H1 (cell line): ENCODE data around the gene KIF26A. TPM values are rescaled to one million over a fixed set of nuclear protein-coding genes. Genes with fewer than 3 reads are reported as not detected.

Experiments used
- CTCF ChIA-PET: fragments of 300-600 bp; sonication (Branson Sonifier 250); formaldehyde crosslinking; loops from one replicate; lab custom pipeline; 2021; ENCODE audit not compliant: partially characterized antibody; lab: Charles Lee
- POLR2A ChIA-PET: fragments of 300-600 bp; sonication (Branson Sonifier 250); formaldehyde crosslinking; loops from one replicate; lab custom pipeline; 2021; ENCODE audit warnings: inconsistent platforms; ENCODE audit not compliant: partially characterized antibody; lab: Charles Lee
- DNase-seq, 2 experiments: peaks; one replicate each; pipeline versions ENCODE4 v3.0.0 to v3.0.0-alpha.2; 2010 to 2022; ENCODE audit warnings: low spot score in 2 of 2, low read depth in 1 of 2, mixed read lengths in 1 of 2
- FAIRE-seq: peaks from 2 replicates; lab custom pipeline; 2011; peaks lifted over from hg19 to GRCh38; lab: Jason Lieb, UNC
- H2AFZ ChIP-seq: 2 replicates; pipeline ENCODE4 v1.8.1; 2012; ENCODE audit warnings: low read length, inconsistent platforms
- H2AK5ac ChIP-seq: 2 replicates; pipeline ENCODE4 v1.6.1; 2013; ENCODE audit warnings: low read depth, low read length
- H2BK120ac ChIP-seq: replicated peaks from 2 replicates; pipeline ENCODE3; 2013; ENCODE audit warnings: low read depth, low read length, inconsistent platforms
- H2BK12ac ChIP-seq: 2 replicates; pipeline ENCODE4 v1.6.1; 2013; ENCODE audit warnings: low read depth, low read length
- H2BK15ac ChIP-seq: 2 replicates; pipeline ENCODE4 v1.6.1; 2013; ENCODE audit warnings: low read length
- H2BK20ac ChIP-seq: 2 replicates; pipeline ENCODE4 v1.6.1; 2013; ENCODE audit warnings: low read length
- H2BK5ac ChIP-seq: 2 replicates; pipeline ENCODE4 v1.6.1; 2013; ENCODE audit warnings: low read depth, low read length
- H3K14ac ChIP-seq: 2 replicates; pipeline ENCODE4 v1.6.1; 2013; ENCODE audit warnings: inconsistent platforms; ENCODE audit not compliant: insufficient read length
- H3K18ac ChIP-seq: 2 replicates; pipeline ENCODE4 v1.6.1; 2013; ENCODE audit warnings: low read length; ENCODE audit errors: extremely low read depth
- H3K23ac ChIP-seq: 2 replicates; pipeline ENCODE4 v1.6.1; 2013; ENCODE audit warnings: inconsistent platforms; ENCODE audit not compliant: insufficient read length
- H3K23me2 ChIP-seq: 2 replicates; pipeline ENCODE4 v1.6.1; 2013; ENCODE audit warnings: low read depth, low read length
- H3K27ac ChIP-seq: 2 replicates; pipeline ENCODE4 v1.6.1; 2011; ENCODE audit warnings: low read depth, low read length, inconsistent platforms
- H3K27me3 ChIP-seq, 4 experiments: replicated peaks in 1 of 4; 1 replicate in 1 of 4; 2 replicates in 3 of 4; pipeline versions ENCODE4 v1.6.1 to v1.8.1; 2011 to 2013; ENCODE audit warnings: low read length in 3 of 4, mild to moderate bottlenecking in 3 of 4, inconsistent platforms in 2 of 4, mixed read lengths in 2 of 4, moderate library complexity in 1 of 4; ENCODE audit not compliant: control insufficient read depth in 3 of 4, insufficient read depth in 3 of 4; ENCODE audit errors: extremely low read depth in 1 of 4
- H3K36me3 ChIP-seq, 4 experiments: 2 replicates each; pipeline versions ENCODE4 v1.6.1 to v1.8.1; 2011 to 2013; ENCODE audit warnings: mild to moderate bottlenecking in 4 of 4, low read length in 3 of 4, moderate library complexity in 2 of 4, control low read depth in 1 of 4, inconsistent platforms in 1 of 4; ENCODE audit not compliant: insufficient read depth in 4 of 4, control insufficient read depth in 2 of 4
- H3K4ac ChIP-seq: replicated peaks from 2 replicates; pipeline ENCODE3; 2013; ENCODE audit warnings: low read length, low read depth, mixed read lengths, inconsistent platforms; ENCODE audit not compliant: insufficient read length
- H3K4me1 ChIP-seq, 4 experiments: replicated peaks in 1 of 4; 1 replicate in 1 of 4; 2 replicates in 3 of 4; pipeline versions ENCODE4 v1.6.1 to v1.8.1; 2011 to 2013; ENCODE audit warnings: low read length in 3 of 4, inconsistent platforms in 2 of 4, mixed read lengths in 1 of 4; ENCODE audit not compliant: insufficient read depth in 4 of 4, control insufficient read depth in 3 of 4
- H3K4me2 ChIP-seq, 2 experiments: 2 replicates each; pipeline versions ENCODE4 v1.6.1 to v1.8.1; 2011 to 2013; ENCODE audit warnings: low read depth in 2 of 2, low read length in 2 of 2, control low read depth in 1 of 2, inconsistent platforms in 1 of 2, mild to moderate bottlenecking in 1 of 2; ENCODE audit not compliant: insufficient read depth in 1 of 2
- H3K4me3 ChIP-seq, 4 experiments: fragments of 200-600, 300-600 bp in 1 of 4; sonication (generic), shearing (Covaris generic), sonication (Bioruptor Twin) in 1 of 4; 2 replicates each; pipeline versions ENCODE4 v1.5.1 to v1.8.1; 2011 to 2016; ENCODE audit warnings: low read length in 4 of 4, low read depth in 3 of 4, control low read depth in 2 of 4, inconsistent platforms in 2 of 4, mild to moderate bottlenecking in 2 of 4, mixed read lengths in 1 of 4, moderate library complexity in 1 of 4; ENCODE audit not compliant: insufficient read depth in 2 of 4; ENCODE audit errors: extremely low read depth in 1 of 4
- H3K56ac ChIP-seq: replicated peaks from 2 replicates; pipeline ENCODE3; 2013; ENCODE audit warnings: low read depth, mild to moderate bottlenecking, mixed read lengths, low read length, inconsistent platforms; ENCODE audit not compliant: insufficient read length
- H3K79me1 ChIP-seq: 2 replicates; pipeline ENCODE4 v1.6.1; 2013; ENCODE audit warnings: low read depth, low read length, control low read depth
- H3K79me2 ChIP-seq, 2 experiments: 2 replicates each; pipeline versions ENCODE4 v1.6.1 to v1.8.1; 2012 to 2013; ENCODE audit warnings: low read length in 2 of 2, mild to moderate bottlenecking in 2 of 2, inconsistent platforms in 1 of 2; ENCODE audit not compliant: insufficient read depth in 2 of 2, control insufficient read depth in 1 of 2
- H3K9ac ChIP-seq, 4 experiments: replicated peaks in 1 of 4; 1 replicate in 1 of 4; 2 replicates in 3 of 4; pipeline versions ENCODE4 v1.6.1 to v1.8.1; 2011 to 2013; ENCODE audit warnings: low read depth in 3 of 4, low read length in 3 of 4, control low read depth in 2 of 4, mild to moderate bottlenecking in 2 of 4, moderate library complexity in 2 of 4, inconsistent platforms in 1 of 4; ENCODE audit errors: extremely low read depth in 1 of 4
- H3K9me3 ChIP-seq, 2 experiments: 2 replicates each; pipeline versions ENCODE4 v1.6.1 to v1.8.1; 2012 to 2013; ENCODE audit warnings: mild to moderate bottlenecking in 2 of 2, moderate library complexity in 2 of 2, control low read depth in 1 of 2, inconsistent platforms in 1 of 2, low read depth in 1 of 2, low read length in 1 of 2, mixed read lengths in 1 of 2; ENCODE audit not compliant: insufficient read depth in 2 of 2
- H4K20me1 ChIP-seq, 2 experiments: replicated peaks in 1 of 2; 2 replicates each; pipeline versions ENCODE3 to v1.8.1; 2011 to 2013; ENCODE audit warnings: inconsistent platforms in 2 of 2, low read length in 2 of 2, mild to moderate bottlenecking in 1 of 2; ENCODE audit not compliant: insufficient read depth in 2 of 2, control insufficient read depth in 1 of 2
- H4K5ac ChIP-seq: 2 replicates; pipeline ENCODE4 v1.6.1; 2013; ENCODE audit warnings: low read length, low read depth, mixed read lengths, inconsistent platforms; ENCODE audit not compliant: insufficient read length
- H4K8ac ChIP-seq: 2 replicates; pipeline ENCODE4 v1.8.0; 2013; ENCODE audit warnings: mild to moderate bottlenecking, moderate library complexity, low read length, inconsistent platforms; ENCODE audit not compliant: insufficient read depth; ENCODE audit errors: extremely low read depth
- H4K91ac ChIP-seq: replicated peaks from 2 replicates; pipeline ENCODE3; 2013; ENCODE audit warnings: low read length, mixed read lengths, inconsistent platforms; ENCODE audit not compliant: insufficient read length
- BCL11A ChIP-seq, 2 experiments: IDR thresholded peaks; one replicate each; pipeline ENCODE4 v1.6.1; 2011; ENCODE audit warnings: low read depth in 2 of 2, low read length in 2 of 2, mild to moderate bottlenecking in 2 of 2
- RAD21 ChIP-seq, 2 experiments: IDR thresholded peaks in 1 of 2; conservative IDR thresholded peaks in 1 of 2; 2 replicates each; pipeline ENCODE4 v1.6.1; 2011; ENCODE audit warnings: low read depth in 2 of 2, low read length in 2 of 2, improper control_type of control experiment in 1 of 2, inconsistent platforms in 1 of 2, mild to moderate bottlenecking in 1 of 2, moderate library complexity in 1 of 2
- WGBS, 2 experiments: shearing (Covaris generic) in 1 of 2; methylation state at CpG; one replicate each; pipeline versions ENCODE4 v1.1.6 to v1.1.7; 2013 to 2015; ENCODE audit warnings: low lambda C conversion rate in 2 of 2, mixed read lengths in 2 of 2, inconsistent platforms in 1 of 2, low coverage in 1 of 2, missing lambda C conversion rate in 1 of 2; ENCODE audit not compliant: insufficient replicate concordance in 2 of 2, insufficient coverage in 1 of 2, insufficient read length in 1 of 2; ENCODE audit errors: extremely low coverage in 1 of 2, missing lambda C conversion rate in 1 of 2; 5-methylcytosine and 5-hydroxymethylcytosine counted together
- polyA plus RNA-seq, 7 experiments: library from polyadenylated mRNA; depleted of rRNA in 3 of 7; stranded (reverse) in 5 of 7; unstranded in 2 of 7; fragments of >200 nt in 5 of 7; fragments of 200-250 nt in 2 of 7; gene quantifications; 1 replicate in 5 of 7; 2 replicates in 1 of 7; 4 replicates in 1 of 7; pipeline versions ENCODE4 v1.2.1 to v1.2.3, GENCODE V29; 2011 to 2013; ENCODE audit warnings: missing spikeins in 2 of 7, mixed read lengths in 2 of 7
- total RNA-seq: library from RNA; stranded (reverse); fragmentation: NEBNext Ultra II Directional; extraction: Animal tissue kit (Norgen Biotek cat#: 25700); gene quantifications from 2 replicates; pipeline ENCODE4 v1.2.1, GENCODE V29; 2021
- TF ChIP-seq, protein P1 (sequence below), 3 experiments: IDR thresholded peaks; 1 replicate in 2 of 3; 2 replicates in 1 of 3; pipeline versions ENCODE4 v1.5.1 to v1.6.1; 2011; ENCODE audit warnings: low read length in 3 of 3, mild to moderate bottlenecking in 3 of 3, inconsistent platforms in 2 of 3, low read depth in 1 of 3, moderate library complexity in 1 of 3; ENCODE audit not compliant: insufficient read depth in 1 of 3; ENCODE audit errors: control extremely low read depth in 1 of 3

KIF26A gene
- total and polyA plus RNA-seq, 2 of the 8 experiments (the other 6 are each of a cell fraction or from before 2014, with no cell fraction given): 11.5 to 41.6 TPM

DNA sequence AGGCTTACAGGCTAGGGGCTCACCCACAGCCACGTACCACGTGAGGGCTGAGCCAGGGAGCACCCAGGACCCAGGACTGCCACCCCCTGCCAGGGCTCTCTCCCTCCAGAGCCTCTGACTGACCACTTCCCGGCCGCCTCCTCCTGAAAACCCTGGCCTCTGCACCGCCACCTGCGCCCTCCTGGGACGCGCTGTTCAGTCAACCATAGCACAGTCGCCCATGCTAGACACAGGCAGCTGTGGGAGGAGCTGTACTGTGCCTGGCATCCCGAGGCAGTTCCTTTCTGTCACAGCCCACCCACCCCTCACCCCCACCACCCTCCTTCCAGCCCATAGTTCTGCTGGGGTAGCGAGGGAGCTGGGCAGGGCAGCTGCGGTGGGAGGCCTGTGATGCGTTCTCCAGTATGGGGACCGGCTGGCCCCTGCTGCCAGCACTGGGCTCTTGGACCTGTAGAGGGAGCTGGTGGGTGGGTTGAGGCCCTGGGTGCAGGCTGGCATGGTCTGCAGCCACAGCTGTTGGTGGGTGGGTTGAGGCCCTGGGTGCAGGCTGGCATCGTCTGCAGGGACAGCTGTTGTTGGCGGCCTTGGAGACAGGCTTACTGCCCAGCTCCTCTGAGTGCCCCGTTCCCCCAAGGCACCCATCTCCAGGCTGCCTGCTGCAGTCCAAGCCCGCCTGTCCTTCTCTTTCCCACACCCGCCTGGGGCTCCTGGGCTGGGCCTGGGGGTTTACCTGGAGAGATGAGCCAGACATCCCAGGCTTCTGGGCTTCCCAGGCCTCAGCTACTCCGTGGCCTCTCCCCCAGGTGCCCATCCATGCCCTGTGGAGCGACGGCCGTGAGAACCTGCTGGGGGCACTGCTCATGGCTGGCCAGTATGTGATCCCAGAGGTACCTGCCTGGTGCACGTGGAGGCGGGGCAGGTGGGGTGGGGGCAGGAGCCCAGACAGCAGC lies 41.4 kb upstream of the KIF26A start:
- TF ChIP-seq, protein P1, sequence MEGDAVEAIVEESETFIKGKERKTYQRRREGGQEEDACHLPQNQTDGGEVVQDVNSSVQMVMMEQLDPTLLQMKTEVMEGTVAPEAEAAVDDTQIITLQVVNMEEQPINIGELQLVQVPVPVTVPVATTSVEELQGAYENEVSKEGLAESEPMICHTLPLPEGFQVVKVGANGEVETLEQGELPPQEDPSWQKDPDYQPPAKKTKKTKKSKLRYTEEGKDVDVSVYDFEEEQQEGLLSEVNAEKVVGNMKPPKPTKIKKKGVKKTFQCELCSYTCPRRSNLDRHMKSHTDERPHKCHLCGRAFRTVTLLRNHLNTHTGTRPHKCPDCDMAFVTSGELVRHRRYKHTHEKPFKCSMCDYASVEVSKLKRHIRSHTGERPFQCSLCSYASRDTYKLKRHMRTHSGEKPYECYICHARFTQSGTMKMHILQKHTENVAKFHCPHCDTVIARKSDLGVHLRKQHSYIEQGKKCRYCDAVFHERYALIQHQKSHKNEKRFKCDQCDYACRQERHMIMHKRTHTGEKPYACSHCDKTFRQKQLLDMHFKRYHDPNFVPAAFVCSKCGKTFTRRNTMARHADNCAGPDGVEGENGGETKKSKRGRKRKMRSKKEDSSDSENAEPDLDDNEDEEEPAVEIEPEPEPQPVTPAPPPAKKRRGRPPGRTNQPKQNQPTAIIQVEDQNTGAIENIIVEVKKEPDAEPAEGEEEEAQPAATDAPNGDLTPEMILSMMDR (IDR thresholded peaks at IDR 0.05; ENCODE audit: control extremely low read depth in 1 of 3, insufficient read depth in 1 of 3, low read depth in 1 of 3, low read length in 3 of 3): peak in 2 of 3 experiments; percentile 48 to 57; a peak in 3 of 4 replicates
- TF ChIP-seq RAD21 (IDR thresholded peaks at IDR 0.05 in 1 of 2, conservative IDR thresholded peaks at IDR 0.05 in 1 of 2; ENCODE audit: low read depth in 2 of 2, low read length in 2 of 2): peak; percentile 29 to 35; a peak in 2 of 4 replicates
- no peak for TF ChIP-seq BCL11A (IDR thresholded peaks at IDR 0.05; ENCODE audit: low read depth in 2 of 2, low read length in 2 of 2)
- Histone ChIP-seq H3K23ac (no peak overlapping the region), H3K4ac (no peak overlapping the region), H3K18ac (no peak overlapping the region), H2BK15ac (no peak overlapping the region), H3K36me3 (no peaks in the 10 kb centered on the region), H2BK12ac (no peak overlapping the region), H4K8ac (no peak overlapping the region; the same call in 1 of the 2 replicates), H4K91ac (no peak overlapping the region), H3K27me3 (no peaks in the 10 kb centered on the region; a peak in 3 of 7 replicates), H2BK120ac (no peak overlapping the region), H2BK20ac (no peak overlapping the region), H3K14ac (no peak overlapping the region), H3K79me2 (no peaks in the 10 kb centered on the region), H4K5ac (no peak overlapping the region), H2AFZ (no peak overlapping the region), H2AK5ac (no peak overlapping the region), H2BK5ac (no peak overlapping the region), H3K23me2 (no peaks in the 10 kb centered on the region), H3K4me2 (no peak overlapping the region), H3K9ac (no peak overlapping the region), H3K27ac (no peak overlapping the region), H3K79me1 (no peaks in the 10 kb centered on the region), H3K4me3 (no peak overlapping the region), H3K9me3 (no peaks in the 10 kb centered on the region), H3K56ac (no peak overlapping the region), H3K4me1 (peaks cover 0 to 7% (median 4%) of the 10 kb centered on the region in 4 experiments; a peak in 3 of 7 replicates), H4K20me1 (no peaks in the 10 kb centered on the region)
- FAIRE-seq: no peak
- no peak for DNase-seq
- WGBS, 2 experiments: 83% methylated on average over 21 of the region's 25 CpGs; no CpG with 5 or more reads in 1 of the 2 experiments
- ChIA-PET POLR2A (no interaction called here), CTCF (interaction anchor here (0.6 to 6.6 kb wide), 21 partner anchors 7 to 477 kb away, joined by 3 to 76 read pairs (median 4); no protein-coding TSS in a partner anchor)
